NCI-H187 treated with DMSO at 0.1 percent for 48 hours (cell line): Measurements from ENCODE around the gene TRIP13.
"Not testable (repeated sequence)": the region's sequence is repeated elsewhere in the genome, so short reads cannot be mapped to it uniquely, and the experiment has no call there.

Experiments used
- DNase-seq: peaks from one replicate; lab custom pipeline; 2025; lab: John Stamatoyannopoulos, UW

The TRIP13 gene

GRCh38 chr5:892394-893136 is at the start of gene TRIP13, which contains the start of gene BRD9:
TRIP13 (plus strand) TSS chr5:892884; CDS start chr5:892999, 115 bp downstream.
BRD9 (minus strand) TSS chr5:892801; CDS start chr5:892657, 144 bp downstream.
- no peak for DNase-seq

GRCh38 chr5:843371-843770 is 49.3 kb upstream of the TRIP13 start:
- DNase-seq = not testable (repeated sequence)

- DNase-seq = not testable (repeated sequence)
Measured at GRCh38 chr5:843926-844325, 48.8 kb upstream of the TRIP13 start.

- not testable (repeated sequence) for DNase-seq
Measured at GRCh38 chr5:844426-844825, 48.3 kb upstream of the TRIP13 start.

GRCh38 chr5:845031-845675 is 47.5 kb upstream of the TRIP13 start:
- not testable (repeated sequence) for DNase-seq

GRCh38 chr5:845676-846601 is 46.7 kb upstream of the TRIP13 start:
- DNase-seq = not testable (repeated sequence)

GRCh38 chr5:846602-847091 is 46.0 kb upstream of the TRIP13 start:
- not testable (repeated sequence) for DNase-seq

- DNase-seq = not testable (repeated sequence)
Measured at GRCh38 chr5:847212-847611, 45.5 kb upstream of the TRIP13 start.

- not testable (repeated sequence) for DNase-seq
Measured at GRCh38 chr5:847736-848135, 44.9 kb upstream of the TRIP13 start.

GRCh38 chr5:848671-849111 is 44.0 kb upstream of the TRIP13 start:
- no peak for DNase-seq

- DNase-seq = no peak
Measured at GRCh38 chr5:849651-850301, 42.9 kb upstream of the TRIP13 start.

- DNase-seq = no peak
Measured at GRCh38 chr5:850511-851006, 42.1 kb upstream of the TRIP13 start, which contains the start of gene ZDHHC11. ZDHHC11 (minus strand) TSS chr5:850986; CDS start chr5:850602, 384 bp downstream.

GRCh38 chr5:851076-851475 is 41.6 kb upstream of the TRIP13 start:
- DNase-seq = no peak

GRCh38 chr5:851553-851952 is 41.1 kb upstream of the TRIP13 start:
- DNase-seq = no peak

GRCh38 chr5:852018-852417 is 40.7 kb upstream of the TRIP13 start:
- DNase-seq = no peak

GRCh38 chr5:852431-853401 is 40.0 kb upstream of the TRIP13 start:
- no peak for DNase-seq

- not testable (repeated sequence) for DNase-seq
Measured at GRCh38 chr5:853416-854090, 39.1 kb upstream of the TRIP13 start.

- DNase-seq = no peak
Measured at GRCh38 chr5:854217-854616, 38.5 kb upstream of the TRIP13 start.

GRCh38 chr5:854966-855743 is 37.5 kb upstream of the TRIP13 start:
- DNase-seq = no peak
